ENCODE data around the gene TRDMT1. TPM values are rescaled to one million over a fixed set of nuclear protein-coding genes. Genes with fewer than 3 reads are reported as not detected.
"Not testable (repeated sequence)": the region's sequence is repeated elsewhere in the genome, so short reads cannot be mapped to it uniquely, and the experiment has no call there.

Gene TRDMT1
- total RNA-seq, 1 experiment from 2014 or later: 6.8 TPM

DNA sequence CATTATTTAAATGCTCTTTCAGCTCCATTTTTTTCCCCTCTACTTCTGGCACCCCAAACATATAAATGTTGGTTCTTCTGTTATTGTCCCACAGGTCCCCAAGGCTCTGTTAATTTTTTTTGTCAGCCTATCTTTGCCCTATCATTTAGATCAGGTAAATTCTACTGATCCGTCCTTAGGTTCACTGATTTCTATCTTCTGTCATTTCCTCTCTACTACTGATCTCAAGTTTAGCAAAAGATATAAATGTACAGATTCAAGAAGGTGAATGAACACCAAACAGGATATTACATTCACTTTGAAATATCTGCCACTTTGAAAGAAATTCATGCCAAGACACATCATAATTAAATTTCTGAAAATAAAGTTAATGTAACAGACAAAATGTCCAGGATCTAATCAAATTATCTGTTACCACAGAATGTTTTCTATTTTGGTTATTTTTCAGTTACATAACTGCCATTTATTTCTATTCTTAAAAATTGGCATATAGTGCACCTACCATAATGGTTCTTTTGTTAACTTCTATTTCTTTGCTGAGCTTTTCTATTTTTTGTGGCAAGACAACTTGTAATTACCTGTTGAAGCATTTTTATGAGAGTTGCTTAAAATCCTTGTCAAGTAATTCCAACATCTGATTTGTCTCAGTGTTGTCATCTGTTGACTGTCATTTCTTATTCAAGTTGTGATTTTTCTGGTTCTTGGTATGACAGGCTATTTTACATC lies 59.8 kb downstream of the TRDMT1 start:
- no peak for DNase-seq (ENCODE audit: extremely low read depth, low read depth)

- DNase-seq (ENCODE audit: extremely low read depth, low read depth): no peak
These were observed 61.1 kb downstream of the TRDMT1 start for GRCh38 chr10:17140386-17140761.

GRCh38 chr10:17138460-17139042 lies 62.9 kb downstream of the TRDMT1 start:
- no peak for DNase-seq (ENCODE audit: extremely low read depth, low read depth)

GRCh38 chr10:17134737-17135260 lies 66.7 kb downstream of the TRDMT1 start:
- no peak for DNase-seq (ENCODE audit: extremely low read depth, low read depth)

DNA sequence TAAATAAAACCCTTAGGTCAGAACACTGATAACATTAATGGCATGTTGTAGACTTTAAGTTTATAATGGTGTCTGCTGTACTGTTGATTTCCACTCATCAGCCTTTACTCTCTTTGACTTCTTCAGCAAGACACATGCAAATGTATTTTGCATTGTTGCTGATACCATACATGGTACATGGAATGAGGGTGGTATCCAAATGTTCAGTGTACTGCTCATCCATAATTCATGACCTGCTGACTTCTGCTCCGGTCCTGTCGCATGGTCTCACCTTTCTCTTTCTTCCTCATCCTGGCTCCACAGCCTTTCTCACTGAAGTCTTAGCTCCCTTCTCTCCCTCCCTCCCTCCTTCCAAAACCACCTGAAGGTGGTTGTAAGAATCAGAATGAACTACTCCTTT lies 67.2 kb downstream of the TRDMT1 start:
- no peak for DNase-seq (ENCODE audit: extremely low read depth, low read depth)

- DNase-seq (ENCODE audit: extremely low read depth, low read depth): no peak
These were observed 71.7 kb downstream of the TRDMT1 start, which contains the start of gene CUBN for GRCh38 chr10:17129741-17130140. CUBN (minus strand) TSS chr10:17129811; CDS start chr10:17129765, 46 bp downstream.

GRCh38 chr10:17128261-17128660 lies 73.2 kb downstream of the TRDMT1 start:
- no peak for DNase-seq (ENCODE audit: extremely low read depth, low read depth)

DNA sequence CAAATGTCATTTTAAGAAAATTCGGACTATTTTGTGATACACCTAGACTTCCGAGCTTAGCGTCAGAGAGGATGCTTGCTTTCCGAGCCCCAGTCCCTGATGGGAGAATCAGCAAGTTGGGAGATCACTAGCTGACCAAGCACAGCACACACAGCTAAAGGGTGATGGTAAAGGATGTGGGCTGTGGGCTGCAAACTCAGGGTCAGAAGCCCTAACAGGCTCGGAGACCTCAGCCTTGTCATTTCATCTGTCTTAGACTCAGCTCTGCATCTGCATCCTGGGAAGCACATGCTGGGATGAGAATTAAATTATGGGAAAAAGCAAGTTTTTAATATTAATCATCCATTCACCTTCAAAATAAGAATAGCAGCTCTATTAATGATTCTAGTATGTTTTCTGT lies 75.1 kb downstream of the TRDMT1 start:
- DNase-seq (ENCODE audit: extremely low read depth, low read depth): no peak

GRCh38 chr10:17125206-17125893 lies 76.1 kb downstream of the TRDMT1 start:
- no peak for DNase-seq (ENCODE audit: extremely low read depth, low read depth)

DNA sequence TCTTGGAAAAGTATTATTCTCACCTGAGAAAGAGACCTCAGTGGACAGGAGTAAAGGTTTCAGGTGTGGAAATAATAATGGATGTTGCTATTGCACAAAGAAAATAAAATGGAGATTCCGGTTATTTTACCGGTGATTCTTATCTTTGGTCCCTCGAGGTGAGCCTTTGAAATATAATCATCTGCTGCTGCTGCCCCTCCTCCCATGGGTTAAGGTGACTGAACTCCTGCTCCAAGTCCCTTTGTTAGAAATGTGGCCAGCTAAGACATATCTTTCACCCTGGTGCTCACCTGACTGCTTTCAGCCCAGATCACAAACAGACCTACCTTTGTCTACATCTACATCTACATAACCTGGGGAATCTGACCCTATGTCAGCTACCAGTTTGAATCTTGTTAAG lies 77.5 kb downstream of the TRDMT1 start:
- no peak for DNase-seq (ENCODE audit: extremely low read depth, low read depth)

- no peak for DNase-seq (ENCODE audit: extremely low read depth, low read depth)
These were observed 78.5 kb downstream of the TRDMT1 start for GRCh38 chr10:17122726-17123661.

- no peak for DNase-seq (ENCODE audit: extremely low read depth, low read depth)
These were observed 79.4 kb downstream of the TRDMT1 start for GRCh38 chr10:17122052-17122451.

DNA sequence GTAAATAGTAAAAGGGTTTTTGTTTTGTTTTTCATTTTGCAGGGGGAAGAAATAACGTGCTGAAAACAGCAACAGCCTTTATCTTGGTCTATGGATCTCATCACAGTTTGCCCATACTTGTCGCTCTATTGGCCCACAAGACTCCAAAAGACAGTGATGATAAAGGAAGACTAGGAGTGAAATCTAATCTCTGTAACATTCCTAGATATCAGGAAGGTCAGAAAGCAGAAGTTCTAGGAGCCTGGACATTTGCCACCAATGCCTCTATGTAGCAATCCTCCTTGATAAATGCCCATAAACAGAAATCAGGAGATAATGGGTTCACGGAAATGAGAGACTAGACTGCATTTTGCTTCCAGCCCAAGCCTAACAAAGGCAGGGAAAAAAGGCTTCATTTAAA lies 80.8 kb downstream of the TRDMT1 start:
- no peak for DNase-seq (ENCODE audit: extremely low read depth, low read depth)

DNA sequence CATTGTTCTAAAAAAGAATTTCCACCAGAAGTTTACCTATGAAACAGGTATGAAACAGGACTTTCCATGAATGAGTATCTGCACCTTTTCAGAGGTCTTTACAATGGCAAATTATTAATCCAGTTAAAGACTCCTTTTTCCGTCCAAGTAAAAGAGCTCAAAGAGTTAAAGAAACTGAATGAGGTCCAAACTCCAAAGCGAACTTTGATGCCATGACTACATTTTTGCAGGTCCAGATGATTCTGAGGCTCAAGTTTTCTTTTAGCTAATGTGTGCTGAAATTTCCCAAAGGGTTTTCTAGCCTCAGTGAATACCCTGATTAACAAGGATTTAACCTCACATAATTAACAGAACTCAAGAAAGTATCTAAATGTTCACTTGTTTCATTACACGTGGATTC lies 81.6 kb downstream of the TRDMT1 start:
- DNase-seq (ENCODE audit: extremely low read depth, low read depth): no peak

- DNase-seq (ENCODE audit: extremely low read depth, low read depth): no peak
These were observed 85.3 kb downstream of the TRDMT1 start for GRCh38 chr10:17116193-17116592.

- peak; percentile 7 for DNase-seq (ENCODE audit: extremely low read depth, low read depth)
These were observed 85.8 kb downstream of the TRDMT1 start for GRCh38 chr10:17115683-17116082.

DNA sequence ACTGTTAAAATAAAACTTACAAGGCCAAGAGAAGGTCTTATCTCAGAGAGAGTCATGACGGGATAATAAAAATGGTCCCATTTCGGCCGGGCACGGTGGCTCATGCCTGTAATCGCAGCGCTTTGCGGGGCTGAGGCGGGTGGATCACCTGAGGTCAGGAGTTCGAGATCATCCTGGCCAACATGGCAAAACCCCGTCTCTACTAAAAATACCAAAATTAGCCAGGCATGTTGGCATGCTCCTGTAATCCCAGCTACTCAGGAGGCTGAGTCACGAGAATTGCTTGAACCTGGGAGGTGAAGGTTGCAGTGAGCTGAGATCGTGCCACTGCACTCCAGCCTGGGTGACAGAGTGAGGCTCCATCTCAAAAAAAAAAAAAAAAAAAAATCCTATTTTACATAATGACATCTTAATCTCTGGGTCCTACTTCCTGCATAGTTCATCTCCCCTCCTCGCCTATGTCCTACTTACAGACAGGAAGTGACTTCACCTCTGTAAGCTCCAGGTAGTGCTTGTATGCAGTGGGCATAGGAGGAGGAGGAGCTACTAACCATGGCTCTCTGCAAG lies 86.5 kb downstream of the TRDMT1 start:
- DNase-seq (ENCODE audit: extremely low read depth, low read depth): not testable (repeated sequence)

GRCh38 chr10:17113889-17114540 lies 87.5 kb downstream of the TRDMT1 start:
- DNase-seq (ENCODE audit: extremely low read depth, low read depth): no peak

DNA sequence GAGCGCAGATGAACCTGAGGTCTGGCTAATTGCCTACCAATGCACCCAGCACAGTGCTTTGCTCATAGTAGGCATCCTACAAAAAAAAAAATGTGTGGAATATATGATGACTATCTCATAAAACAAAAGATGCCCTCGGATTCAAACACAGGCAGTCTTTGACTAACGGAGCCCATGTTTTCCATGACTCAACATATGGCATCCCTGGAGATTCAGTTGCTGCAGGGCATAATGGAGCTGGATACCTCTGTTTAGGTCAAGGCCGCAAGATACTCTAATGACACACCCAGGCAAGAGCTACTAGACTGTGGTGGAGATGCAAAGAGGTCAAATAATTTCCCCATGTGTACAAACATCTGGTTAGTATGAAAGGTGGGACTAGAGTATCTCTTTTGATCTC lies 88.1 kb downstream of the TRDMT1 start:
- DNase-seq (ENCODE audit: extremely low read depth, low read depth): no peak

DNA sequence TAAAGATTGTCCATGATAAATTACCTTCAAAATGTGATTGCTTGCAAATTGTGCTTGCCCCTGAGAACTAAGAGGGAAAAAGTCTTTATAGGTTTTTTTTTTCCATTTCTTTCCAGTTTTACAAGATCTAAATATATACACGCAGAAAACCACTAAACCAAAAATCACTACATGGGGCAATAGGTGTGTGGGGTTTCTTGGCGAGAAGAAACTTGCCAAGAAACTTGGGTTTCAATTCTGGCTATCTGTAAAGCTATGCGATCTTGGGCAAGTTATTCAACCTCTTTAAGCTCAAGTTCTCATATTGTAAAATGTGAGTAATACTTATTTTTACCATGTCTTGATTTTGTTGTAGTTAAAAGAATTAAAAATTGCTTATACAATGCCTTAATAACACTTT lies 88.9 kb downstream of the TRDMT1 start:
- DNase-seq (ENCODE audit: extremely low read depth, low read depth): no peak

Measured in NCI-H460 (cell line).